KOPT-K1 (cell line): ENCODE results near the gene ETHE1.

ENCODE experiments used
- H3K27ac ChIP-seq: fragments of 200-600 bp; sonication (generic); 2 replicates; pipeline ENCODE4 v1.5.1; 2016; ENCODE audit warnings: antibody characterized with exemption, mild to moderate bottlenecking, low read depth, low read length; ENCODE audit not compliant: poor library complexity, severe bottlenecking
- H3K36me3 ChIP-seq: fragments of 200-600 bp; sonication (generic); 2 replicates; pipeline ENCODE4 v1.5.1; 2017; ENCODE audit warnings: antibody characterized with exemption, mild to moderate bottlenecking, low read length, moderate library complexity; ENCODE audit not compliant: insufficient read depth
- H3K9me3 ChIP-seq: fragments of 200-600 bp; sonication (generic); 2 replicates; pipeline ENCODE4 v1.5.1; 2017; ENCODE audit warnings: antibody characterized with exemption, low read length, mild to moderate bottlenecking; ENCODE audit not compliant: insufficient read depth, poor library complexity, severe bottlenecking

Gene ETHE1

GRCh38 chr19:43496960-43497359 is 30.0 kb downstream of the ETHE1 start:
- Histone ChIP-seq H3K9me3 (no peaks in the 10 kb centered on the region), H3K36me3 (no peaks in the 10 kb centered on the region; the same call in 1 of the 2 replicates), H3K27ac (no peak overlapping the region)

GRCh38 chr19:43495082-43495481 is 31.9 kb downstream of the ETHE1 start:
- no peaks in the 10 kb centered on the region; the same call in 1 of the 2 replicates for H3K36me3 ChIP-seq
- no peaks in the 10 kb centered on the region for H3K9me3 ChIP-seq
- H3K27ac ChIP-seq: no peak overlapping the region

DNA sequence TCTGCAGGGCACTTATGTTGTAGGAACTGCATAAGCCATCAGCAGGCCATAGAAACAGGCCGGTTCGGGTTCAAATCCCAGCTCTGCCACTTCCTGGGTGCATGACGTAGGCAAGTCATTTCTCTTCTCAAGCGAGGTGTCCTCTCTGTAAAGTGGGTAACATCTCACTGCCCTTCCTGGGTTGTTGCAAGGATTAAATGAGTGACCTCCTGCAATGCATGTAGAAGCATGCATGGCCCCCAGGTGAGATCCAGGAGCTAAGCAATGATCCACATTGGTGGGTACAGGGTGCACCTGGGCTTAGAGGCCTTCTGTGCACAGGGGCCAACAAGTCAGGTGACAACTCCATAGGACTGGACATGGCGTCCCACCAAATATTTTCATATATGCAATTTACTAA is 36.2 kb downstream of the ETHE1 start:
- Histone ChIP-seq H3K9me3 (no peaks in the 10 kb centered on the region), H3K27ac (no peak overlapping the region), H3K36me3 (no peaks in the 10 kb centered on the region)

DNA sequence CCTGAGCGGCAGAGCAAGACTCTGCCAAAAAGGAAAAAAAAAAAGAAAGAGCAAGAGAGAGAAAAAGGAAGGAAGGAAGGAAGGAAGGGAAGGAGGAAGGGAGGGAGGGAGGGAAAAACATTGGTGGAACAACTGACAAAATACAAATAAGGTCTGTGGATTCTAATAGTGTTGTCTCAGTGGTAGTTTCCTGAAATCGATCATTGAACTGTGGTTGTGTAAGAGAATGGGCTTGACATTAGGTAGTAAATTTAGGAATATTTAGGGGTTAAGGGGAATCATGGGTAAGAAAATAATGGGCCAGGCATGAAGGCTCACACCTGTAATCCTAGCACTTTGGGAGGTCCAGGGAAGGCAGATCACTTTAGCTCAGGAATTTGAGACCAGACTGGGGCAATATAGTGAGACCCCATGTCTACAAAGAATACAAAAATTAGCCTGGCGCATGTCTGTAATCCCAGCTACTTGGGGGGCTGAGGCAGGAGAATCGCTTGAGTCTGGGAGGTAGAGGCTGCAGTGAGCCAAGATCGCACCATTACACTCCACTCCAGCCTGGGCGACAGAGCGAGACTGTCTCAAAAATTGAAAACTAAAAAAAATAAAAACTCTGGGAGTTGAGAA is 36.9 kb downstream of the ETHE1 start:
- H3K27ac ChIP-seq: no peak overlapping the region
- no peaks in the 10 kb centered on the region for H3K9me3 ChIP-seq

DNA sequence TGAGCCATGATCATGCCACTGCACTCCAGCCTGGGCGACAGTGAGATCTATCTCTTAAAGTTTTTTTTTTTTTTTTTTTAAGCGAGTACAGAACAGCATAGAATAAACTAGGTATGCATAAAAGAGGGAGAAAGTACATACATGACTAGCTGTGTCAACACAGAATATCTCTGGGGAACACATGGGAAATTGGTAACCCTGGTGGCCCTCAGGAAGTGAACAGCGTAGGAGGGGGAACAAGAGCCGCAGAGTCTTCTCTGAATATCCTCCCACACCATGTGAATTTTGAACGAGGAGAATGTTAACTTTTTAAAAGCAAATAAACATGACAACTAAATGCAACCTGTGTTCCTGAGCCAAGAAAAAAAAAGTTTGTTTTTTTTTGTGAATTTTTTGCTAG is 37.7 kb downstream of the ETHE1 start:
- Histone ChIP-seq H3K36me3 (no peaks in the 10 kb centered on the region), H3K9me3 (no peaks in the 10 kb centered on the region), H3K27ac (no peak overlapping the region)

More for the DNA sequence above, 36.9 kb downstream of the ETHE1 start:
- no peaks in the 10 kb centered on the region for H3K36me3 ChIP-seq

DNA sequence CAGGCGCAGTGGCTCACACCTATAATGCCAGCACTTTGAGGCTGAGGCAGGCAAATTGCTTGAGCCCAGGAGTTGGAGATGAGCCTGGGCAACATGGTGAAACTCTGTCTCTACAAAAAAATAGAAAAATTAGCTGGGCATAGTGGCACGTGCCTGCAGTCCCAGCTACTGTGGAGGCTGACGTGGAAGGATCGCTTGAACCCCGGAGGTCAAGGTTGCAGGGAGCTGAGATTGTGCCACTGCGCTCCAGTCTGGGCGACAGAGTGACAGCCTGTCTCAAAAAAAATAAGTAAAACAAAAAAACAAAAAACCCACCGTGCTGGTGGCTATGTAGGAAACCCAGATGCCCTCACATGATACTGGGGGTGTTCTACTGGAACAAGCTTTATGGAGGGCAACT is 38.8 kb downstream of the ETHE1 start:
- Histone ChIP-seq H3K27ac (no peak overlapping the region), H3K36me3 (no peaks in the 10 kb centered on the region), H3K9me3 (no peaks in the 10 kb centered on the region)

DNA sequence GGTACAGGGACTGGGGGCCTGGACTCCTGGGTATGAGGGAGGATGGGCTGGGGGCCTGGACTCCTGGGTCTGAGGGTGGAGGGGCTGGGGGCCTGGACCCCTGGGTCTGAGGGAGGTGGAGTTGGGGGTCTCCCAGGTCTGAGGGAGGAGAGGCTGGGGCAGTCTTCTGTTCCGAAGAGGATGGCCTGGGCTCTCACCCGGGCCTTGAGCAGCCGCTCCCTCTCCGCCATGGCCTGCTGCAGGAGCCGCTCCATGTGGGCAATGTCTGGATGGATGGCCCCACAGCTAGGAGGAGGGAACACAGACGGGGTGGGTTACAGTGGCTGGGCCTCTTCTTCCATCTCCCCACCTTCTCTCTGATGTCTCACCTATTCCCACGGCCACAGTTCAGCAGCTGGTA is 40.6 kb downstream of the ETHE1 start:
- Histone ChIP-seq H3K27ac (no peak overlapping the region), H3K9me3 (no peaks in the 10 kb centered on the region), H3K36me3 (no peaks in the 10 kb centered on the region)

DNA sequence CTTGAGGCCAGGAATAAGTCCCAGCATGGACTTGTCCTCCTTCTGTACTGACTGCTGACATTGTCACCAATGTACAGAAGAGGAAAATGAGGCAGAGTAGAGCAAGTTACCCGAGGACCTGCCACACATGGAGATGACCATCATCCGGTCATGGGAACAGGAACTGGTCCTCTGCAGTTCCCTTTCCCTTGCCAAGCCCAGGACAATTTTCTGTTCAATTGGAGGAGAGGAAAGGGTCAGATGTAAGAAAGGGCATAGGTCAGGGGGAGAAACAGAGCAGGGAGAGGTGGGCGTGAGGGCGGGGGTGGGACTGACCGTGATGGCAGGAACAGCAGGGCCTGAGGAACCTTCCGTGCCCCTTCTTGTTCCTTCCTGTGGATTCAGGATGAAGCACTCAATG is 41.0 kb downstream of the ETHE1 start:
- Histone ChIP-seq H3K27ac (no peak overlapping the region), H3K36me3 (no peaks in the 10 kb centered on the region), H3K9me3 (no peaks in the 10 kb centered on the region)

GRCh38 chr19:43483281-43483680 is 43.7 kb downstream of the ETHE1 start:
- H3K27ac ChIP-seq: no peak overlapping the region
- H3K9me3 ChIP-seq: no peaks in the 10 kb centered on the region
- H3K36me3 ChIP-seq: no peaks in the 10 kb centered on the region

- no peaks in the 10 kb centered on the region for H3K36me3 ChIP-seq
- H3K27ac ChIP-seq: no peak overlapping the region
- no peaks in the 10 kb centered on the region for H3K9me3 ChIP-seq
These were observed 44.8 kb downstream of the ETHE1 start for GRCh38 chr19:43482193-43482592.

DNA sequence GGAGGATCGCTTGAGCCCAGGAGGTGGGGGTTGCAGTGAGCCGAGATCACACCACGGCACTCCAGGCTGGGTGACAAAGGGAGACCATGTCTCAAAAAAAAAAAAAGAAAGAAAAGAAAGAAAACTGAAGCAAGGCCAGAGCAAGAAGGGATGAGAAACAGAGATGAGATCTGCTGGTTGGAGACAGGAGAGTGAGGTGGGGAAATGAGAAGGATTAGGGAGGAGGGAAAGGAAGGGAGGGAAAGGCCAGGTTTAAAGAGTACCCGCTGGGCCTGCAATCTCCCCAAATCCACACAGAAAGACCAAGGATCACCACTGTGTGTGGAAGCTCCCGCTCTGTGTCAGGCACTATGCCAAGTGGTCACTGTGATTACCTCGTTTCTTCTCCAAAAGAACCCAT is 45.3 kb downstream of the ETHE1 start:
- no peaks in the 10 kb centered on the region for H3K9me3 ChIP-seq
- H3K36me3 ChIP-seq: no peaks in the 10 kb centered on the region
- no peak overlapping the region for H3K27ac ChIP-seq

DNA sequence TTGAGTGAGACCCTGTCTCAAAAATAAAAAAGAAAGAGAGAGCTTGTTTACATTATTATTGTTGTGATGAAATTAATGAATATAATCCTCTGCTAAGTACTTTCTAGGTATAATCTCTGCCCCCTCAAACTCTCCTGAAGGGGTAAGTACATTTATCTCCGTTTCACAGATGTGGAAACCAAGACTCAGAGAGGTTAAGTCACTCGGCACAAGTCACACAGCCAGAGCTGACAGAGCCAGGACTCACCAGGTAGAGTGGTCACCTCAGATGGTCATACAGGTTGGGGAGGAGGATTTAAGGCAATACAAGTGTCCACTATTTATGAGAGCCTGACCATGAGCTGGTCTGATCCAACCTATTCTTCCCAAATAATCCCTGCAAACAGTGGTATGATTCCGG is 46.4 kb downstream of the ETHE1 start:
- H3K9me3 ChIP-seq: no peaks in the 10 kb centered on the region
- no peak overlapping the region for H3K27ac ChIP-seq
- H3K36me3 ChIP-seq: no peaks in the 10 kb centered on the region

GRCh38 chr19:43479961-43480561 is 46.9 kb downstream of the ETHE1 start:
- no peaks in the 10 kb centered on the region for H3K9me3 ChIP-seq
- no peak overlapping the region for H3K27ac ChIP-seq
- no peaks in the 10 kb centered on the region for H3K36me3 ChIP-seq

DNA sequence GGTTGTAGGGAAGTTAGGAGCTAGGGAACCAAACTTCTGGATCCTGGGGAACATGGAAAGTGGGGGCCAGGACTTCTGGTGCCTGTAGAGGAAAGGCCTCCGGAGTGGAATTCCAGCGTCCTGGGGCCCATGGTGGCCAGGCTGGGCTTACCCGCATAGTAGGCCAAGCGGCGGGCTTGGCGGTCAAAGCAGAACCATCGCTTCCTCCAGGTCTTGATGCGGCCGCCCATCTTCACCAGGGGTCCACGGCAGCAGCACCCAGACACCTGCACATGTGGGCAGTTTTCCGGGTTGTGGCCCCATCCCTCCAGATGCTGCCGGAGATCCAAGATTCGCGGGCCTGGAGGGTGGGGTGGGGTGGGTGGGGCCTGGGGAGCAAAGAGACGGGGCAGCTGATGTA is 47.8 kb downstream of the ETHE1 start:
- H3K36me3 ChIP-seq: no peaks in the 10 kb centered on the region
- no peak overlapping the region for H3K27ac ChIP-seq
- H3K9me3 ChIP-seq: no peaks in the 10 kb centered on the region

DNA sequence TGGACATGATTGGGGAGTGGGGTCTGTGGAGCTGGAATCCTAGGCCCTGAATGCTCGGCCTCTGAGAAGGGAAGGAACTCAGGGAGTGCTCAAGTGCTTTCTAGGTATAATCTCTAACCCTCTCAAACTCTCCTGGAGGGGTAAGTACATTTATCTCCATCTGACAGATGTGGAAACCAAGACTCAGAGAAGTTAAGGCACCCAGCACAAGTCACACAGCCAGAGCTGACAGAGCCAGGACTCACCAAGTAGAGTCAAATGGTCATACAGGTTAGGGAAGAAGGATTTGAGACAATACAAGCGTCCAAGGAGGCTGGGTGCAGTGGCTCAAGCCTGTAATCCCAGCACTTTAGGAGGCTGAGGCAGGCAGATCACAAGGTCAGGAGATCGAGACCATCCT is 48.7 kb downstream of the ETHE1 start:
- Histone ChIP-seq H3K27ac (no peak overlapping the region), H3K36me3 (no peaks in the 10 kb centered on the region)

GRCh38 chr19:43476606-43477005 is 50.4 kb downstream of the ETHE1 start:
- H3K36me3 ChIP-seq: no peaks in the 10 kb centered on the region
- no peak overlapping the region for H3K27ac ChIP-seq
- H3K9me3 ChIP-seq: no peaks in the 10 kb centered on the region

More for the DNA sequence above, 48.7 kb downstream of the ETHE1 start:
- H3K9me3 ChIP-seq: no peaks in the 10 kb centered on the region
